GM13976 (cell line): ENCODE results near the gene ACAD9.

Experiments used
- DNase-seq: peaks from one replicate; pipeline ENCODE4 v3.0.0; 2012; ENCODE audit warnings: low spot score
- in situ Hi-C: fragments of 300-500 bp; cut with MboI; formaldehyde crosslinking; loops from one replicate; pipeline ENCODE4 v1.12.0; 2022; ENCODE audit warnings: low sequenced_read_pairs, mixed read lengths, inconsistent platforms; ENCODE audit not compliant: unreplicated experiment
- TF ChIP-seq, protein P1 (sequence below): IDR thresholded peaks from 2 replicates; pipeline ENCODE4 v1.5.1; 2012; ENCODE audit warnings: borderline replicate concordance, mild to moderate bottlenecking; ENCODE audit not compliant: insufficient read depth; ENCODE audit errors: extremely low read depth, missing control alignments, control extremely low read depth

The ACAD9 gene

GRCh38 chr3:128945041-128945877 is 65.8 kb downstream of the ACAD9 start:
- in situ Hi-C loops, result no loop called here
- TF ChIP-seq, protein P1, sequence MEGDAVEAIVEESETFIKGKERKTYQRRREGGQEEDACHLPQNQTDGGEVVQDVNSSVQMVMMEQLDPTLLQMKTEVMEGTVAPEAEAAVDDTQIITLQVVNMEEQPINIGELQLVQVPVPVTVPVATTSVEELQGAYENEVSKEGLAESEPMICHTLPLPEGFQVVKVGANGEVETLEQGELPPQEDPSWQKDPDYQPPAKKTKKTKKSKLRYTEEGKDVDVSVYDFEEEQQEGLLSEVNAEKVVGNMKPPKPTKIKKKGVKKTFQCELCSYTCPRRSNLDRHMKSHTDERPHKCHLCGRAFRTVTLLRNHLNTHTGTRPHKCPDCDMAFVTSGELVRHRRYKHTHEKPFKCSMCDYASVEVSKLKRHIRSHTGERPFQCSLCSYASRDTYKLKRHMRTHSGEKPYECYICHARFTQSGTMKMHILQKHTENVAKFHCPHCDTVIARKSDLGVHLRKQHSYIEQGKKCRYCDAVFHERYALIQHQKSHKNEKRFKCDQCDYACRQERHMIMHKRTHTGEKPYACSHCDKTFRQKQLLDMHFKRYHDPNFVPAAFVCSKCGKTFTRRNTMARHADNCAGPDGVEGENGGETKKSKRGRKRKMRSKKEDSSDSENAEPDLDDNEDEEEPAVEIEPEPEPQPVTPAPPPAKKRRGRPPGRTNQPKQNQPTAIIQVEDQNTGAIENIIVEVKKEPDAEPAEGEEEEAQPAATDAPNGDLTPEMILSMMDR, result no peak
- no peak for DNase-seq

DNA sequence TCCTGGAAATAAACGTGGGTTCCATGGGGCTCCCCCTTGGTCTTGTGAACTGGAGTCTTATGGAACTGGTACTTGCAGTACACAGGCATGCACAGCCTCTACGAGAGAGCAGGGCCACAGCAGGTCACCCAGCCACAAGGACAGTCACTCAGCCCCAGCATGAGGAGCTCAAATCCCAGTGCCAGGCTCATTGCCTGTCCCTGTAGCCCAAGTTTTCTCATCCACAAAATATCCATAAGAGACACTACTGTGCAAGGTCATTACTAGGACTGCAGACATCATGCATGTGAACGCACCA is 66.4 kb downstream of the ACAD9 start:
- TF ChIP-seq, protein P1, result no peak
- in situ Hi-C loops, result no loop called here
- DNase-seq, result no peak

DNA sequence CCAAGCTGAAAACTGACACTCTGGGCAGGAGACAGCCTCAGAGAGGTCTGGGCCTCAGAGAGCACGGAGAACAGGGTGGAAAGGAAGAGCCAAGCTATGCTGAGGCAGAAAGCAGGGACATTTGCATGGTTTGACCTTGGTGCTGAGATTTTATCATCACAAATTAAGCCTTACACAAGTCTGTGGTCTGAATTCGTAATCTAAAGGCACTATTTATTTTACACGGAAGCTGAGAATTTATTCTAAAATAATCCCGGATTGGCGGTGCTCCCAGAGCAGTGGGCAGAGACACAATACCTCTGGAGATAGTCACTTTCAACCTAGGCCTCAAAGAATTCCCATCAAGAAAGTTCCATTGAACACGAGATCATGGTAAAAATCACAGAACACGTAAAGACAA is 67.0 kb downstream of the ACAD9 start:
- DNase-seq, result no peak
- in situ Hi-C loops, result no loop called here

DNA sequence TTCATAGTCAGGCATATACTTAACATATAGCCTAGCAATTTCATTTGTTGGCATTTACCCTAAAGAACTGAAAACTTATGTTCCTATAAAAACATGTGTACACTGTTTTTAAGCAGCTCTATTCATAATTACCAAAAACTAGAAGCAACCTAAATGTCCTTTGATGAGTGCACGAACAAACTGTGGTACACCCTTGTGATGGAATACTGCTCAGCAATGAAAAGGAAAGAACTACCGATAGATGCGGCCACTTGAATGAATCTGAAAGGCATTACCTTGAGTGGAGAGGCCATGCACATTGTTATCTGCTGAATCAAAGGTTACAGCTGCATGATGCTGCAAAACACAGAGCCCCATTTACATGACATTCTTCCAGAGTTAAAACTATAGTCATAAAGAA is 69.7 kb downstream of the ACAD9 start:
- TF ChIP-seq, protein P1, result no peak
- in situ Hi-C loops, result no loop called here
- no peak for DNase-seq

More for the DNA sequence above, 67.0 kb downstream of the ACAD9 start:
- TF ChIP-seq, protein P1, result no peak

GRCh38 chr3:128950223-128950938 is 71.0 kb downstream of the ACAD9 start:
- in situ Hi-C loops, result no loop called here
- DNase-seq, result no peak
- TF ChIP-seq, protein P1, result no peak

- no peak for DNase-seq
- TF ChIP-seq, protein P1, result no peak
- in situ Hi-C loops, result no loop called here
Measured at GRCh38 chr3:128956440-128956839, 77.0 kb downstream of the ACAD9 start.
